Mesenchymal stem cell (in vitro differentiated cells and primary cell): Measurements from ENCODE around the gene QSOX1.

ENCODE experiments used
- DNase-seq: peaks from one replicate; pipeline ENCODE4 v3.0.0-alpha.2; 2013
- H2AFZ ChIP-seq: one replicate; pipeline ENCODE4 v1.6.1; 2013; ENCODE audit warnings: low read depth, mild to moderate bottlenecking, control low read depth, inconsistent platforms, low read length, moderate library complexity
- H2AK5ac ChIP-seq: 2 replicates; pipeline ENCODE4 v1.6.1; 2013; ENCODE audit warnings: low read length, moderate library complexity, mild to moderate bottlenecking, inconsistent platforms; ENCODE audit not compliant: severe bottlenecking
- H2BK120ac ChIP-seq: one replicate; pipeline ENCODE4 v1.6.1; 2013; ENCODE audit warnings: low read depth, mild to moderate bottlenecking, inconsistent platforms, low read length, moderate library complexity
- H2BK12ac ChIP-seq, 2 experiments: one replicate each; pipeline ENCODE4 v1.6.1; 2013; ENCODE audit warnings: inconsistent platforms in 2 of 2, low read length in 2 of 2, mild to moderate bottlenecking in 2 of 2, moderate library complexity in 2 of 2, control low read depth in 1 of 2
- H2BK15ac ChIP-seq: one replicate; pipeline ENCODE4 v1.6.1; 2013; ENCODE audit warnings: mild to moderate bottlenecking, low read depth, inconsistent platforms; ENCODE audit not compliant: poor library complexity, severe bottlenecking
- H2BK5ac ChIP-seq: 2 replicates; pipeline ENCODE4 v1.6.1; 2013; ENCODE audit warnings: low read depth, mild to moderate bottlenecking, low read length, control low read depth, inconsistent platforms; ENCODE audit not compliant: poor library complexity, severe bottlenecking
- H3K14ac ChIP-seq, 2 experiments: one replicate each; pipeline ENCODE4 v1.6.1; 2013; ENCODE audit warnings: inconsistent platforms in 2 of 2, low read length in 2 of 2, control low read depth in 1 of 2, mild to moderate bottlenecking in 1 of 2, moderate library complexity in 1 of 2
- H3K18ac ChIP-seq, 2 experiments: one replicate each; pipeline ENCODE4 v1.6.1; 2013; ENCODE audit warnings: inconsistent platforms in 2 of 2, low read length in 2 of 2, control low read depth in 1 of 2, low read depth in 1 of 2, mild to moderate bottlenecking in 1 of 2
- H3K23ac ChIP-seq, 2 experiments: one replicate each; pipeline ENCODE4 v1.6.1; 2013; ENCODE audit warnings: inconsistent platforms in 2 of 2, low read length in 2 of 2, mild to moderate bottlenecking in 2 of 2, moderate library complexity in 2 of 2, control low read depth in 1 of 2
- H3K27ac ChIP-seq: 2 replicates; pipeline ENCODE4 v1.5.1; 2013; ENCODE audit warnings: mild to moderate bottlenecking, moderate library complexity, low read length, control low read depth, inconsistent platforms; ENCODE audit not compliant: poor library complexity, severe bottlenecking
- H3K27me3 ChIP-seq, 2 experiments: 2 replicates each; pipeline versions ENCODE4 v1.6.1 to v1.7.0; 2013; ENCODE audit warnings: low read length in 2 of 2, mild to moderate bottlenecking in 2 of 2, moderate library complexity in 2 of 2, control low read depth in 1 of 2, inconsistent platforms in 1 of 2; ENCODE audit not compliant: control insufficient read depth in 1 of 2, insufficient read depth in 1 of 2
- H3K36me3 ChIP-seq, 2 experiments: 2 replicates each; pipeline versions ENCODE4 v1.6.1 to v1.7.0; 2013; ENCODE audit warnings: low read length in 2 of 2, control low read depth in 1 of 2, inconsistent platforms in 1 of 2, low read depth in 1 of 2, mild to moderate bottlenecking in 1 of 2; ENCODE audit not compliant: insufficient read depth in 2 of 2, control insufficient read depth in 1 of 2
- H3K4ac ChIP-seq, 2 experiments: one replicate each; pipeline ENCODE4 v1.6.1; 2013; ENCODE audit warnings: inconsistent platforms in 2 of 2, low read length in 2 of 2, mild to moderate bottlenecking in 2 of 2, moderate library complexity in 2 of 2, control low read depth in 1 of 2, low read depth in 1 of 2
- H3K4me1 ChIP-seq: 2 replicates; pipeline ENCODE4 v1.6.1; 2013; ENCODE audit warnings: low read depth, low read length, control low read depth; ENCODE audit not compliant: control insufficient read depth, insufficient read depth
- H3K4me2 ChIP-seq: 2 replicates; pipeline ENCODE4 v1.6.1; 2013; ENCODE audit warnings: low read length, mild to moderate bottlenecking, inconsistent platforms; ENCODE audit not compliant: poor library complexity, severe bottlenecking
- H3K4me3 ChIP-seq, 2 experiments: 2 replicates each; pipeline versions ENCODE4 v1.5.1 to v1.7.0; 2013; ENCODE audit warnings: low read length in 2 of 2, mild to moderate bottlenecking in 2 of 2, control low read depth in 1 of 2, low read depth in 1 of 2; ENCODE audit not compliant: insufficient read depth in 1 of 2
- H3K79me1 ChIP-seq: replicated peaks from 2 replicates; pipeline ENCODE4 v1.6.1; 2013; ENCODE audit warnings: mild to moderate bottlenecking, control low read depth, low read length, inconsistent platforms; ENCODE audit not compliant: poor library complexity, severe bottlenecking
- H3K9ac ChIP-seq: 2 replicates; pipeline ENCODE4 v1.7.0; 2013; ENCODE audit warnings: mild to moderate bottlenecking, low read length, moderate library complexity
- H3K9me3 ChIP-seq: 2 replicates; pipeline ENCODE4 v1.7.0; 2013; ENCODE audit warnings: mild to moderate bottlenecking, low read length; ENCODE audit not compliant: control insufficient read depth
- H4K8ac ChIP-seq: one replicate; pipeline ENCODE4 v1.6.1; 2013; ENCODE audit warnings: inconsistent platforms, mild to moderate bottlenecking, low read length, moderate library complexity
- H4K91ac ChIP-seq: one replicate; pipeline ENCODE4 v1.6.1; 2013; ENCODE audit warnings: mild to moderate bottlenecking, low read length, inconsistent platforms
- WGBS: methylation state at CpG from one replicate; pipeline ENCODE4 v1.1.7; 2013; ENCODE audit warnings: mixed read lengths; 5-methylcytosine and 5-hydroxymethylcytosine counted together

The QSOX1 gene

GRCh38 chr1:180238675-180239074, 84.0 kb downstream of the QSOX1 start:
- H3K79me1 ChIP-seq = no peaks in the 10 kb centered on the region
- peaks cover 16% of the 10 kb centered on the region for H3K4me1 ChIP-seq
- no peak overlapping the region for H4K91ac ChIP-seq
- no peak overlapping the region for H3K27ac ChIP-seq
- no peaks in the 10 kb centered on the region for H3K36me3 ChIP-seq
- no peak overlapping the region for H2BK12ac ChIP-seq
- H3K14ac ChIP-seq = no peak overlapping the region
- H2BK15ac ChIP-seq = no peak overlapping the region
- no peak overlapping the region for H3K18ac ChIP-seq
- no peaks in the 10 kb centered on the region for H3K9me3 ChIP-seq
- H2BK5ac ChIP-seq = no peak overlapping the region
- no peak overlapping the region for H3K9ac ChIP-seq
- H3K4me3 ChIP-seq = no peak overlapping the region
- no peak overlapping the region for H3K23ac ChIP-seq
- H3K27me3 ChIP-seq = peaks cover 82 to 94% of the 10 kb centered on the region in 2 experiments
- no peak overlapping the region for H2AK5ac ChIP-seq
- no peak overlapping the region for H2BK120ac ChIP-seq
- no peak overlapping the region for H2AFZ ChIP-seq
- H3K4me2 ChIP-seq = no peak overlapping the region
- no peak for DNase-seq
- no peak overlapping the region for H4K8ac ChIP-seq
- 6% methylated on average over 5 of the region's 7 CpGs for WGBS
- H3K4ac ChIP-seq = no peak overlapping the region

- Histone ChIP-seq H3K4me2 (no peak overlapping the region), H3K14ac (no peak overlapping the region), H3K18ac (no peak overlapping the region), H3K27ac (no peak overlapping the region), H3K4ac (no peak overlapping the region), H3K9ac (no peak overlapping the region), H2AK5ac (no peak overlapping the region), H2BK120ac (no peak overlapping the region), H4K91ac (no peak overlapping the region), H2BK15ac (no peak overlapping the region), H4K8ac (no peak overlapping the region), H3K23ac (no peak overlapping the region), H3K36me3 (no peaks in the 10 kb centered on the region), H3K27me3 (peaks cover 75 to 93% of the 10 kb centered on the region in 2 experiments), H2BK5ac (no peak overlapping the region), H3K79me1 (no peaks in the 10 kb centered on the region), H3K9me3 (no peaks in the 10 kb centered on the region), H3K4me3 (no peak overlapping the region), H2BK12ac (no peak overlapping the region), H2AFZ (no peak overlapping the region), H3K4me1 (peaks cover 11% of the 10 kb centered on the region)
- WGBS = 13% methylated on average over 9 of the region's 10 CpGs
- DNase-seq = no peak
These were observed 84.8 kb downstream of the QSOX1 start for GRCh38 chr1:180239145-180240096.

GRCh38 chr1:180241716-180242544, 87.3 kb downstream of the QSOX1 start:
- Histone ChIP-seq H3K4me3 (no peak overlapping the region), H3K79me1 (no peaks in the 10 kb centered on the region), H2BK15ac (no peak overlapping the region), H2BK12ac (no peak overlapping the region), H2BK120ac (no peak overlapping the region), H4K91ac (no peak overlapping the region), H3K14ac (no peak overlapping the region), H3K4me1 (peaks cover 6% of the 10 kb centered on the region), H3K18ac (no peak overlapping the region), H3K4ac (no peak overlapping the region), H3K23ac (no peak overlapping the region), H2BK5ac (no peak overlapping the region), H3K9me3 (no peaks in the 10 kb centered on the region), H3K36me3 (no peaks in the 10 kb centered on the region), H3K27me3 (peaks cover 53 to 87% of the 10 kb centered on the region in 2 experiments), H3K9ac (no peak overlapping the region), H3K4me2 (no peak overlapping the region), H2AFZ (no peak overlapping the region), H4K8ac (no peak overlapping the region), H2AK5ac (no peak overlapping the region), H3K27ac (no peak overlapping the region)
- 77% methylated on average over 8 of the region's 8 CpGs for WGBS
- DNase-seq = no peak
